Cerebellar nuclear complex (tissue), 1 donor: ENCODE measurements around the gene IL13RA1.
"Not testable (repeated sequence)": the region's sequence is repeated elsewhere in the genome, so short reads cannot be mapped to it uniquely, and the experiment has no call there.

Experiments
- DNase-seq, 2 experiments: peaks; one replicate each; lab custom pipeline; 2025; lab: John Stamatoyannopoulos, UW

Gene IL13RA1

GRCh38 chrX:118726887-118727685 is at the start of gene IL13RA1:
TSS of gene IL13RA1 (plus strand) at chrX:118727606. CDS start at chrX:118727639, 33 bp downstream.
- DNase-seq, result no peak

- DNase-seq, result no peak
Measured at GRCh38 chrX:118679290-118679689, 48.1 kb upstream of the IL13RA1 start.

GRCh38 chrX:118682258-118683014 is 45.0 kb upstream of the IL13RA1 start:
- DNase-seq, result no peak

- no peak for DNase-seq
Measured at GRCh38 chrX:118685393-118685792, 42.0 kb upstream of the IL13RA1 start.

- DNase-seq, result no peak
Measured at GRCh38 chrX:118688935-118689334, 38.5 kb upstream of the IL13RA1 start.

- DNase-seq, result no peak
Measured at GRCh38 chrX:118693843-118694242, 33.6 kb upstream of the IL13RA1 start.

- DNase-seq, result no peak
Measured at GRCh38 chrX:118694638-118695037, 32.8 kb upstream of the IL13RA1 start.

GRCh38 chrX:118698516-118699170 is 28.8 kb upstream of the IL13RA1 start:
- no peak for DNase-seq

- no peak for DNase-seq
Measured at GRCh38 chrX:118702741-118703140, 24.7 kb upstream of the IL13RA1 start.

- DNase-seq, result no peak
Measured at GRCh38 chrX:118706681-118707080, 20.7 kb upstream of the IL13RA1 start.

GRCh38 chrX:118714521-118714920 is 12.9 kb upstream of the IL13RA1 start:
- DNase-seq, result no peak

- DNase-seq, result not testable (repeated sequence)
Measured at GRCh38 chrX:118715917-118716316, 11.5 kb upstream of the IL13RA1 start.

GRCh38 chrX:118716833-118717232 is 10.6 kb upstream of the IL13RA1 start:
- not testable (repeated sequence) for DNase-seq

GRCh38 chrX:118717678-118718391 is 9.6 kb upstream of the IL13RA1 start:
- DNase-seq, result no peak

GRCh38 chrX:118718737-118719136 is 8.7 kb upstream of the IL13RA1 start:
- no peak for DNase-seq

- no peak for DNase-seq
Measured at GRCh38 chrX:118720058-118720707, 7.2 kb upstream of the IL13RA1 start.

- no peak for DNase-seq
Measured at GRCh38 chrX:118723376-118723775, 4.0 kb upstream of the IL13RA1 start.

GRCh38 chrX:118724365-118724764 is 3.0 kb upstream of the IL13RA1 start:
- no peak for DNase-seq

GRCh38 chrX:118724775-118725174 is 2.6 kb upstream of the IL13RA1 start:
- no peak for DNase-seq

GRCh38 chrX:118726396-118726795 is 1.0 kb upstream of the IL13RA1 start:
- DNase-seq, result no peak

- no peak for DNase-seq
Measured at GRCh38 chrX:118727686-118728339, 407 bp downstream of the IL13RA1 start.
